Activated CD8-positive, alpha-beta memory T cell treated with anti-CD3 and anti-CD28 coated beads, Interleukin-2, amount 50 U/mL, for 24 hours (primary cell): ENCODE data around the gene GABRB2.
"Not testable (repeated sequence)": the region's sequence is repeated elsewhere in the genome, so short reads cannot be mapped to it uniquely, and the experiment has no call there.

Source experiments
- DNase-seq: peaks from one replicate; pipeline ENCODE4 v3.0.0-alpha.2; 2020; ENCODE audit errors: extremely low read depth

Gene GABRB2

DNA sequence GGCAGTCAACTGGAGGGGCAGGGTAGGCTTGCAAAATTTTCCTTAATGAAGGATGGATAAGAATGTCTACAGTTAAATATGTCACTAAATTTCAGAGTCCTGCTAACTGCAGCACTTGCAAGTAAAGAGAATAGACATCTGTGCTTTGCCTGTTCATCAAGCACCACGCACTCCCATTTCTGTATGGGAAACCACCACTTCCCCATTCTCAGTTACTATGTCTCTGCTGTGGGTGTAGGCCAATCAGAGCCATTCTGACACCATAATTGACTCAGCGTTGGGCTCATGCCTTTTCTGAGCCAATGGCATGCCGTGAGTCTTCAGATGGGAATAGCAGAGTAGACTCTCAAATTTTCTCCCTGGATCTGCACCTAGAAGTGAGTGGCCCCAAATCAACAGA is 247.5 kb downstream of the GABRB2 start:
- DNase-seq, result no peak

DNA sequence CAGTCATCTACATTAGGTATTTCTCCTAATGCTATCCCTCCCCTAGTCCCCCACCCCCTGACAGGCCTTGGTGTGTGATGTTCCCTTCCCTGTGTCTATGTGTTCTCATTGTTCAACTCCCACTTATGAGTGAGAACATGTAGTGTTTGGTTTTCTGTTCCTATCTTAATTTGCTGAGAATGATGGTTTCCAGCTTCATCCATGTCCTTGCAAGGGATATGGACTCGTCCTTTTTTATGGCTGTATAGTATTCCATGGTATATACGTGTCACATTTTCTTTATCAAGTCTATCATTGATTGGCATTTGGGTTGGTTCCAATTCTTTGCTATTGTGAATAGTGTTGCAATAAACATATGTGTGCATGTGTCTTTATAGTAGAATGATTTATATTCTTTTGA is 249.1 kb downstream of the GABRB2 start:
- DNase-seq, result not testable (repeated sequence)

DNA sequence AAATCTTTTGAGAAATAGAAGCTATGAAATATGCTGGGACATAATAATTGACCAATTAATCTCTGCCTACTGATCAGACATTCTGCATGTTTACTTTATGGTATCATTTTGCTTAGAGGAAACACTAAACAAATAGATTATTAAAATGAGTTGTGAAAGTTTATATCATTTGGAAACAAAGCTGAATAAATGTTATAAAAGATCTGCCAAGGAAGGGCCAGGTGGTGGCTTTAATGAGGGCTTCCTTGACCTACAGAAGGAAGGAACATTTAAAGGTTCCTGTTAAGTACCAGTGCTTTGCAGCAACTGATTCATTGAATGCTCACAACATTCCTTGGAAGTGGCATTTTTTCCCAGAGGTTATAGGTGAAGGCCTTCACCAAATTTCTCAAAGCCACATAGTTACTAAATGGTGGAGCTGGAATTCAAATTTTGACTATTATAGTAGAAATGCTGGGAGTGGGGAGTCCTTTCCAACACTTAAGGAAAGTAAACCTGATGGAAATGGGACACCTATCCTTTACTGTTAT is 250.7 kb downstream of the GABRB2 start:
- DNase-seq, result no peak

DNA sequence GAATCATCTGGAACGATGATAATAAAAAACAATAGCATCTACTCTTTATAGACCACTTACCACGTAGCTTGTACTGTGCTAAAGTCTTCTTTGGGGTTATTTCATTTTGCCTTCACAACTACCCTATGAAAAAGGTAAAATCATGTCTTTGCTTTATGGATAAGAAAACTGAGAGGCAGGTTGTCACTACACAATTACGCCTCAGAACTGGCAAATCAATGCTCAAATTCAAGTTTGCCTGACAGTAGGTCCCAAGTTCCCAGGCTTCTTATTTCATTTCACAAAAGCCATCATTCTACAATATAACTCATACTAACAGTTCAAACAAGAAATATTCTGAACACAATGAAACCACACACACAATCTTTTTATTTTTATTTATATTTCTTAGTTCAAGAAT is 258.5 kb downstream of the GABRB2 start:
- DNase-seq, result no peak

DNA sequence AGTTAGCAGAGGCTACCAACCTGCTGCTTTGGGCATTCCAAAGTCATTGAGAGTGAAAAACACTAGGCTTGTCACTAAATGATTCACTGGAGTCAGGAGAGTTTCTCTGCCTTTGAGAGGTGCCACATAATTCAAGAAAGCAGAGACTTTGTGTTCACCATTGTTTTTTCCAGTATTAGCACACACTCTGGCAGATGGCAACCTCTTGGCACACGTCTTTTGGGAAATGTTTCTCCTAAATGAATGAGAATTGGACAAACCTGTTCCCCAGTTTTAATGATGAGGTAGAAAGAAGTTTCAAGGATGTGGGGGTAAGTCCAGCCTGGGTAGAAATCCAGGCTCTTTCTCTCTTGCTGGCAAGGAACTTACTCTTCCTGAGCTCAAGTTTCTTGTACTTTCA is 259.1 kb downstream of the GABRB2 start:
- no peak for DNase-seq

DNA sequence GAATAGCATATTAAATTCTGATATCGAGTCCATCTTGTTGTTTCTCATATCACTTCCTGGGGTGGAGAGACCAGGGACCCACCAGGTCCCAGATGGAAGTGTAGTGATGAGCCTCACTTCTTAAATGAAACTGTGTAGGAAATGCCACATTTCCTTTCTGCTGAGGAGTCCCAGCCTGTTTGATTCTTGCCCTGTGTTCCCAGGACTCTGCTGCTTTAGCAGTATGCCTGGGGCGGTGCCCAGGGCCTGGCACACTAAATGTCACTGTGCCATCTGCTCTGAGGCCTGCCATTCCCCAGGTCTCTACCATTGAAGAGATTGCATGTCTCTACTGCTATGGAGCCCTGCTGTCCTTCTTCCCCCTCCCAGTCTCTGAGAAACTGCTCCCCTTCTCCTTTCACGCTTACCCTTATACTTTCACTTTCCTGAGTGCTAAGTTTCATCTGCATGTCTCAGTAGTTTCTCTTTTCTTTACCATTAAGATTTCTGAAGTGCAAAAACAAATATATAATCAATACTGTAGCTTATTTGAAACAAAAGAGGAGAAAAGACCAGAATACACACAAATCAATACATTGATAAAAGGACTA is 260.4 kb downstream of the GABRB2 start:
- no peak for DNase-seq

DNA sequence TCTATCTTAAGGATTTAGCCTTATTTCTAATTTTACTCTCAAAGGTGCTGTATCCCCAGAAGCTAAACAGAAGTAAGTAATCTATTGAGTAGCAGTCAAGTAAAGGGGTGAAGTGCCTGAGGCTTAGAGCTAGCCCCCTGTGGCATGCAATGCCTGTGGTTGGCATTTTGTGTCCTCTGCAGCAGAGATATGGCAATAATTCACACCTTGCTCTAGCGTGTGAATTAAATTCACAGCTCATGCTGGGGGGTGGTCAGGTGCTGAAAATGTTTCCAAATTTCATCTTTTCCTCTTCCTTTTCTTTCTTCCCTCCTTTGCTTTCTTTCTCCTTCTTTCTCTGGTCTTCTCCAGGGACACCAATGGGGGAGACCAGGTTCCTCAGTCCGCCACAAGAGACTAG is 262.1 kb downstream of the GABRB2 start:
- DNase-seq, result no peak

DNA sequence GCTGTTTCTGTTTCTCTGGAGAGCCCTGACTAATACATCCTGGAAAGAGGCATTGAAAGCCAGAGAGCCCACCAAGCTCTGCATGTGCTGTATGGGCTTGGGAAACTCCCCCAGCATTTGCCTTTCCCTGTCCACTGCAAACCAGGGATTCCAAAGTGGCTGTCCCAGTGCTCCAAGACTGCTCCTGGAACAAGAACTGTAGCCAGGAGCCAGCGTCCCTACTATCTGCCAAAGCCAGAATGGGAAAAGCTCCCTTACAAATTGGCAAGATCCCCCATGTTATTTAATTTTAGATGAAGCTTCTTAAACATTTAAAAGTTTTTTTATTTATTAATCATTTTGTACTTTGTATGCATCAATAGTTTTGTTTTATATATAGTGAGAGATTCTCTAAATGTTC is 263.2 kb downstream of the GABRB2 start:
- no peak for DNase-seq

DNA sequence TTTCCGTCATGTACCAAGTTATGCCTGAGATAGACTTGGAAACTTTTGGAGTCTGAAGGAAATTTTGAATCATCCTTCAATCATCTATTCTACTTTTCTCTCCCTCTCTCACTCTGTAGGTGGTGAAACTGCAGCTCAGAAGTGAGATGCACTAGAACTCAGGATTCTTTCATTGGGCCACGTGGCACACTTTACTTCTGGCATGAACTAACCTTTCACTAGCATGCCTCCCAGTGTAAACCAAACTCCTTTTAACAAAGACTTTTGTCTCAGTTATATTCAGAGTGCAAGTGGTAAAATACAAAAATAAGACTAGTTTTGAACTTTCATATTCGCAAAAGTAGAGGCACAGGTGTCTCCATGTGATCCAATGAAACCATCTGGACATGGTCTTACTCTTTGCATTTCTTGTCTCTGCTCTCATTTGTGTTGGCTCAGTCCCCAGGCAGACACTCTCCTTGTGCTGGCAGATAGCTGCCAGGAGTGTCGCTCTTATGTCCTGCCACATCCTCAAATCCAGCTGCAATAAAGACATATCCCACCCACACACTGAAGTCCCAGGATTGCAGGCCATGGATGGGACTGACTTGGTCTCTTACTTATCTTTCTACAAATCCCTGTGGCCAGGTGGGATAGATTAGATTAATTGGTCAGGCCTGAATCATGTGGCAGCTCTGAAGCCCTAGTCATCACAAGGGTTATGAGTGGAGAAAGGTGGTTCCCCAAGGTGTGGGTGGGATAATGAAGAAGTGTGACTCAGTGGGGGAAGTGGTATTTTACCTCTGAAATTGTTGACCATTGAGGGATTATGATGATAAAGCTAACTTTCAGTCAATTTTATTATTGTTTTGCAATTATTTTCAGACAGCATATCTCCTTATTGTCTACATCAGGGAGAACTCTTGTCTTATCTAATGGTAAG is 267.5 kb downstream of the GABRB2 start:
- no peak for DNase-seq

DNA sequence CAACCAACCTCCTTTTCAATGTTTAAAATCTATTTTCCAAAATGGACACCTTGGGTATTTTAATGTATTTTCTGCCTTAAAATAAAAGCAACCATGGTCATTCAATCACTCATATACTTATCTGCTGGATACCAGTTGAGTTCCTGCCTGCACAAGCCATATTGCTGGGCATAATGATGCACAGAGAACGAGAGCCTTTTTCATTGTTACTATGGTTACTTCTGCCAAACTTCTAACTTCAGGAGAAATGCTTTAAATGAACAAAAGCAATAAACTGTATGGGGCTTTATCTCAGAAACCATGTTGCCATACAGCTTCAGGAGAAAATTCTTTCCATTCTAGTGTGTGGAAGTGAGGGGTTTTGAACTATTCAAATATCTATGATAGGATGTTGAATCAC is 269.5 kb downstream of the GABRB2 start:
- no peak for DNase-seq

DNA sequence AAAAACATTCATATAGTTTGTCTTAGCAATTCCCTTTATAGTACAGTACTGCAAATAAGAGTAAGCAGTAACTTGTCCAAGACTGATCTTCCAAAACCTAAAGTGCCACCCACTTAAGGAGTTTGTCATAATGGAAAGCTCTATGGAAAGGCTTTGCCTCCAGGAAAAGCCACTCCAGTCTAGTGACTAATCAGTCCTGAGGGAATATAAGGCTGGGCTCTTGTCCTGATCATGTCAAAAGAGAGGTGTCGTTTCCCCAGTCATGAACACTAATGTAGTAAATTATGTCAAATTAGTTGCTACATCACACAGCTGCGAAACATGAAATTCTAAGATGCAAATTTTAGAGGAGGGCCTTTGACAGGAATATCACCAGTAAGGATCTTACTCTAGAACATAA is 271.6 kb downstream of the GABRB2 start:
- DNase-seq, result no peak

DNA sequence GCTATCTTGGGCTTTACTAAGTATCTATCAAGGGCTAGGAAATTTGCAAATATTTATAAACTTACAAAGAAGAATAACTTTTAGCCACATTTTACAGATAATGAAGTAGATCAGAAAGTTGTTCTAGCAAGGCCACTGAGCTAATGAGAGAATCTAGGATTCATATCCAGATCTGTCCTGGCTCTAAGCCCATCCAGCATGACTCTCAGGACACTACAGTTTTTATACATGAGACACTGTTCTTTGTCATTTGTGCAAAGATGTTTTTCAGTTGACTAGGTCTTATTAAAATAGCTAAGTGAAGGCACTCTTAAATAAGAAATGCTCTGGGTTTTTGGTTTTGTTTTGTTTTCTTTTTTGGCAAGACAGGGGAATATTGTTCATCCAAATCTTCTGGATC is 273.1 kb downstream of the GABRB2 start:
- DNase-seq, result no peak

DNA sequence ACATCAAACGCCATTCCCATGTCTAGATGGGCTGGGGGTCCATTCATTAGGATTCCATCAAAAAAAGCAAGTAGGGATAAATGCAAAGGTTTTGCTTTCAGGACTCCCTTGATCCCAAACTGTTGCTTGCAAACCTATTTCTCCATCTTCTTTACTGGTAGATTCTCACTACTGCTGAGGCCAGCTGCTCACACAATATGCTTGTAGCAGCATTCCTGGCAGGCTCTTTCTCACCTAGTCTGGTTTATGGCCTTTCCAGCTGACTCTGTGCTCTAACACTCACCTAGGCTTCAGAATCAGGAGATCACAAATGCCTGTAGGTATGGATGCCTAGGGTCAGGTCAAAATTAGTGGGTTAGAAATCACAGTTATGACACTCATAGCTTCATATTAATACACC is 274.7 kb downstream of the GABRB2 start:
- no peak for DNase-seq

DNA sequence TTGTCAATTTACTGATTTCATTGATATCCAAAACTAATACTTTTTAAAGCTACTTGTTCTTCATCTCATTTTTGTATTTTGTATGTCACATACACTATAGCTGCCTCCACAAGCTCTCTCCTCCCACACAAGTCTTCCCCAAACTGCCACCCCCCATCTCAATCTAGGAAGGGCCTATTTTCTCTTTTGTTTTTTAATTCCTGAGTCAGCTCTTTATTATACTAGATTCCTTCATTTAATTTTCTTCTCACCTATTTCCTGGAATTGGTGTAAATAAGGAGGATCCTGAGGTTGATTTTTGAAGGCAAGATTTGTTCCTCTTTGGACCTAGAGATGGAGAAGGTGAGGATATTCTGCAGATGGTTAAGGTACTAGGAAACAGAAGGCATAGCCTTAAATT is 277.4 kb downstream of the GABRB2 start:
- no peak for DNase-seq

DNA sequence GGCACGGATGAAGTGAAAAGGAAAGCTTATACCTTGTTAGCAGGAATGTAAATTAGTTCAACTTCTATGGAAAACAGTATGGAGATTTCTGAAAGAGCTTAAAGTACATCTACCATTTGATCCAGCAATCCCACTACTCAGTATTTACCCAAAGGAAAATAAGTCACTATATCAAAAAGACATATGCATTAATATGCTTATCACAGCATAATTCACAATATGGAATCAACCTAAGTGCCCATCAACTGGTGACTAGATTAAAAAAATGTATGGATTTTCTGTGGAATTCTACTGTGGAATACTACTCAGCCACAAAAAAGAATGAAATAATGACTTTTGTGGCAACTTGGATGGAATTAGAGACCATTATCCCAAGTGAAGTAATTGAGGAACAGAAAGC is 279.6 kb downstream of the GABRB2 start:
- DNase-seq, result no peak

DNA sequence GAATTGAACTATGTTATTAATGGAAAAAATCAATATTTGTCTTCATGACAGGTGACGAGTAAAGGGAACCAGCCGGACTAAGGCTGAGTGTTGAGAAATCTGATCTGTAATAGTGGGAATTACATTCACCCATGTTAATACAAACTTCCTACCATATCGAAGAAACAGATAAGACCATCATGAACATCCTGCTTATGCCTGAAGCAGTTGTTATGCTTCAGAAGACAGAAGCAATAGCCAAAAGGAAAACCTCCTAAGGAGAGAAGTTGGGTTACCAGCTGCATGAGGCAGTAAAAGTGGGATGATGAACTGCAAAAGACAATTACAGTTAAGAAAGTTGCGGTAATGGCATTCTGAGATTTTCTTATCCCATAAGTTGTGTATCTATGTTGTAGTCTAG is 281.5 kb downstream of the GABRB2 start:
- no peak for DNase-seq

DNA sequence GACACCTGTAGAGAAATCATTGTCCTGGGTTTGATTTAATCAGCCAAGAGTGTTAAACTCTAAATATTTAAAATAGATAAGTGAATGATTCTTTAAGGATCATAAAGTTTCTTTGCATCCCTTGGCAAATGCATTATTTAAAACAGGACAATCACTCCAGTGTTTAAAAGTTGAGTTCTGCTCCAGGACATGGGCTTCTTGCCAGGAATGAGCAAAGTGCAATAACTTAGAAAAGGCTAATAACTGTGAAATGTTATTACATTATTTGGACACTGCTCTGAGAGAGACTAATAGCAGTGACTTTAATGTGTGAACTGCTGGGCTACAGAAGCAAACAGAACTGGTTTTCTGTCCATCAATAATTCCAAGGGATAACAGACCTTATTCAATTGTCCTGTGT is 283.3 kb downstream of the GABRB2 start:
- no peak for DNase-seq

DNA sequence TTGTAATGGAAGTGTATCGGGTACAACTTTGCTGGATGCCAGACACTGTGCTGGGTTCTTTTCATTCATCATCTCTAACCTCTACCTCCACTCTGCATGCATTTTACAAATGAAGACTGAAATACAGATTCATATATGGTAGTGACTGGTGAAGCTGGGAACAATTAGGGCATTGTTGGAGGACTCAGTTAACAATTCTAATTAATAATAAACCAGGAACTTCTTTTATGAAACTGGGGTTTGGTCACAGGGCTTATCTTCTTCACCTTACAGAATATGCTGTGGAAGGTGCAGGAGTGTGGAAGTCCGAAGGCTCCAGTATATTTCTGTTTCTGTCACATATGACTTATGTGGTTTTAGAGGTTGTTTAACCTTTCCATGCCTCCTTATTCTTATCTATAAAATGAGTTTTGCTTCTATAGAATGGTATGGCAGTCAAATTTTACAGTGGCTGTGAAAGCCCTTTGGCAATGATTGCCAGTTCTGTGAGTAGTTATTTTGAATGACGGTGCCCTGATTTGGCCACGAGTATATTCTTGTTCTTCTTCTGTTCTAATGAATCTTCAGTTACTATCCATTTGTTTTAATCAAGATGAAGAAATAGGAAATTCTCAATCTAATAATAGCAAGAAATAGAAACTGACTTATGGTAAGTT is 284.7 kb downstream of the GABRB2 start:
- no peak for DNase-seq

DNA sequence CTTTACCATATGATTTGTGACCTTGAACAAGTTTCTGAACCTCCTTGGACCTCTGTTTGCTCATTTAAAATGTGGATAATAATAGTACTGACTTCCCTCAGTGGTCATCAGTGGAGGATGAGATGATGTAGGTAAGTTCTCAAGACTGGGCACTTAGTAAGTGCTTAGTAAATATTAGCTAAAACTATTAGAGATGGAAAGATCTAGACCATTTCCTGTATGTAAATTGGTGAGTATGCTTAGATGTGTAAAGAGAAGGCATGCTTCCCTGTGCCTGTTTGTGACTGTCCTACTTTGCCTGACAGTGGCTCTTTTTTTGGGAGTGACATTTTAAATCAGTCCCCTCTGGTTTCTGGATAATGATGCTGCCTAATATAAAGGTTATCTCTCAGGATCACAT is 288.1 kb downstream of the GABRB2 start:
- DNase-seq, result no peak

DNA sequence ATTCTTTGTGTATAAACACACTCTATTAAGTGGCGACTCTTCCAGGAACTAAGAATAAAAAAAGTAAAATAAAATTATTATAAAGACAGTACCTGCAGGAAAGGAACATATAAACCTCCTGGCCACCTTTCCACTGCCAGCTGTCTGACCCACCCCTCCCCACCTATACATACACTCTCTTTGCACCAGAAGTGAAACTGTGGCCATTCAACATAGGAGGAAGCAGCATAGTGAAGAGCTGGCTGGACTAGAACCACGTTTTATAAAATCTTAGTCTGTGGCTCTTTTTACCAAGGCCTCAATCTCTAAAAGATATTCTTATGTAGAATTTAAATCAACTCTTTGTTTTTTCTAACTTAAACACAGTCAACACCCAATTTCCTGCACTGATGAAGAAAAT is 289.6 kb downstream of the GABRB2 start:
- no peak for DNase-seq

DNA sequence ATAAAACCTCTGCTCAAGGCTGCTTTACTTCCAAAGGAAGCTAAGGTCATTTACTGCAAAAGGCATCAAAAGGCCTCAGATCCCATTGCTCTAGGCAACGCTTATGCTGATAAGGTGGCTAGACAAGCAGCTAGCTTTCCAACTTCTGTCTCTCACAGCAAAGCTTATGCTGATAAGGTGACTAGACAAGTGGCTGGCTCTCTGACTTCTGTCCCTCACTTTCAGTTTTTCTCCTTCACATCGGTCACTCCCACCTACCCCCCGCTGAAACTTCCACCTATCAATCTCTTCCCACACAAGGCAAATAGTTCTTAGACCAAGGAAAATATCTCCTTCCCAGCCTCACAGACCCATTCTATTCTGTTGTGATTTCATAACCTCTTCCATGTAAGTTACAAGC is 293.6 kb downstream of the GABRB2 start:
- DNase-seq, result not testable (repeated sequence)

DNA sequence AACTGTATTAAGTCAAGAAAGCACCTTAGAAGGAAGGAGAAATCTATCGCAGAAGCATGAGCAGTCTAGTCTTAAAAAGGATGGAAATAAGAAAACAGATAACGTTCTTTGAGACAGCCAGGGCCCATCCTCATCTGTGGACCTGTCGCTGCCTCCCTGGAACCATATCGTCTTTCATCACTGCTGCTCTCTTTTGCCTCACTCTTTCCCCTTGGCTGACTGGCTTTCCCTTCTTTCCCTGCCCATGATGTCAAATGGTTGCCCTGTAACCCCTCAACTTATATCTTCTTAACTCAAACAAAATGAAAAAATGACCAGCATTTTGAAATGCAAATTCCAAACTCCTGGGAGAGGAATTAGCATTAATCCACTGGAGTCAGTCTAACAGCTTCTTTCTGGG is 299.8 kb downstream of the GABRB2 start:
- DNase-seq, result no peak

DNA sequence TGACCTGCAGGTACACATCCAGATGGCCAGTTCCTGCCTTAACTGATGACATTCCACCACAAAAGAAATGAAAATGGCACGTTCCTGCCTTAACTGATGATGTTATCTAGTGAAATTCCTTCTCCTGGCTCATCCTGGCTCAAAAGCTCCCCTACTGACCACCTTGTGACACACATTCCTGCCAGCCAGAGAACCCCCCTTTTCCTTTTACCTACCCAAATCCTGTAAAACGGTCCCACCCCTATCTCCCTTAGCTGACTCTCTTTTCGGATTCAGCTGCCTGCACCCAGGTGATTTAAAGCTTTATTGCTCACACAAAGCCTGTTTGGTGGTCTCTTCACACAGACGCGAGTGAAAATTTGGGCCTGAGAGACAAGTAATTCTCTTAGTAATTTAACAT is 300.7 kb downstream of the GABRB2 start:
- not testable (repeated sequence) for DNase-seq
